Activated T-helper 17 cell treated with anti-CD3 and anti-CD28 coated beads, Interleukin-2, amount 50 U/mL, for 72 hours (primary cell): Measurements from ENCODE around the gene LRFN2. TPM values are rescaled to one million over a fixed set of nuclear protein-coding genes. Genes with fewer than 3 reads are reported as not detected.

Experiments
- ATAC-seq: fragments of 150-1000 bp; cut with Tn5 transposase; replicated peaks from 2 replicates; pipeline ENCODE4 v1.10.0; 2021; ENCODE audit warnings: mild to moderate bottlenecking, moderate library complexity
- H3K27ac Mint-ChIP-seq: one replicate; pipeline ENCODE4 v1.8.0; 2022; ENCODE audit warnings: mixed read lengths
- H3K27me3 Mint-ChIP-seq: one replicate; pipeline ENCODE4 v1.8.0; 2022; ENCODE audit warnings: mixed read lengths
- H3K36me3 Mint-ChIP-seq: one replicate; pipeline ENCODE4 v1.8.0; 2022; ENCODE audit warnings: low read depth, mild to moderate bottlenecking, mixed read lengths
- H3K4me1 Mint-ChIP-seq: one replicate; pipeline ENCODE4 v1.8.0; 2022; ENCODE audit warnings: mixed read lengths
- H3K4me3 Mint-ChIP-seq: one replicate; pipeline ENCODE4 v1.8.0; 2022; ENCODE audit warnings: mild to moderate bottlenecking, mixed read lengths
- H3K9me3 Mint-ChIP-seq: one replicate; pipeline ENCODE4 v1.8.0; 2022; ENCODE audit warnings: mixed read lengths
- total RNA-seq, 2 donors: library from RNA; stranded (reverse); gene quantifications; one replicate each; pipeline ENCODE4 v1.2.3, GENCODE V29; 2022

LRFN2 gene
- total RNA-seq, 2 donors from 2014 or later, result 0.08 TPM; not detected in 1

DNA sequence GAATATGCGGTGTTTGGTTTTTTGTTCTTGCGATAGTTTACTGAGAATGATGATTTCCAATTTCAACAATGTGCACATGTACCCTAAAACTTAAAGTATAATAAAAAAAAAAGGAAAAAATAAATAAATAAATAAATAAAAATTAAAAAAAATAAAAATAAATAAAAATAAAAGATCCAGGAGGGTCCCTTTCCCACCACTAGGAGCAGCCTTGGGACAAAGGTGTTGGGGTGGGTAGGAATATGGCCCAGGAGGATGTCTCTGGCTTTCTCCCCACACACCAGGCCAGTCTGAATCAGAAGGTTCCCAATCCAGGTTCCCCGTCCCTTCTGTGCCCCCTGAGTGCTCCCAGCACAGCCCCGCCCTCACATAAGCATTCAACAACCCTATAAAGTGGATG is 9.5 kb downstream of the LRFN2 start:
- Mint-ChIP-seq H3K36me3 (no peaks in the 10 kb centered on the region), H3K4me3 (no peak overlapping the region), H3K27me3 (no peaks in the 10 kb centered on the region), H3K27ac (no peak overlapping the region), H3K9me3 (no peaks in the 10 kb centered on the region), H3K4me1 (no peaks in the 10 kb centered on the region)
- ATAC-seq, result no peak

DNA sequence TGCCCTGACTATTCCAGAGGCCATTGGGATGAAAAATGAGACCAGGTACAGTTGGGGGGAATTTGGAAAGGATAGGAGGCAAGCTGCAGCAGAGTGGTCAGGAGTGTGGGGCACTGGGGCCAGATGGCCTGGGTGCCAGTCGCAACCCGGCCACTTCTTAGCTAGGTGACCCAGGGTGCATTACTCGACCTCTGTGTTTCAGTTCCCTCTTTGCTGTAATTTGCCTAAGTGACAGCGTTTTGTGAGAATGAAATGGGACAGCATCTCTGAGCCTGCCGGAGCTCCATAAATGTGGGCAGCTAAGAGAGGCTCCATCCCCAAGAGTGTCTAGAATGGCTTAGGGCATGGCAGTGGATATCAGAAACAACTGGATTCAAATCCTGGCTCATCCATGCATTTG is 13.9 kb downstream of the LRFN2 start:
- H3K4me3 Mint-ChIP-seq, result no peak overlapping the region
- H3K4me1 Mint-ChIP-seq, result no peaks in the 10 kb centered on the region
- no peaks in the 10 kb centered on the region for H3K9me3 Mint-ChIP-seq
- ATAC-seq, result no peak
- no peaks in the 10 kb centered on the region for H3K27me3 Mint-ChIP-seq
- H3K36me3 Mint-ChIP-seq, result no peaks in the 10 kb centered on the region
- no peak overlapping the region for H3K27ac Mint-ChIP-seq

DNA sequence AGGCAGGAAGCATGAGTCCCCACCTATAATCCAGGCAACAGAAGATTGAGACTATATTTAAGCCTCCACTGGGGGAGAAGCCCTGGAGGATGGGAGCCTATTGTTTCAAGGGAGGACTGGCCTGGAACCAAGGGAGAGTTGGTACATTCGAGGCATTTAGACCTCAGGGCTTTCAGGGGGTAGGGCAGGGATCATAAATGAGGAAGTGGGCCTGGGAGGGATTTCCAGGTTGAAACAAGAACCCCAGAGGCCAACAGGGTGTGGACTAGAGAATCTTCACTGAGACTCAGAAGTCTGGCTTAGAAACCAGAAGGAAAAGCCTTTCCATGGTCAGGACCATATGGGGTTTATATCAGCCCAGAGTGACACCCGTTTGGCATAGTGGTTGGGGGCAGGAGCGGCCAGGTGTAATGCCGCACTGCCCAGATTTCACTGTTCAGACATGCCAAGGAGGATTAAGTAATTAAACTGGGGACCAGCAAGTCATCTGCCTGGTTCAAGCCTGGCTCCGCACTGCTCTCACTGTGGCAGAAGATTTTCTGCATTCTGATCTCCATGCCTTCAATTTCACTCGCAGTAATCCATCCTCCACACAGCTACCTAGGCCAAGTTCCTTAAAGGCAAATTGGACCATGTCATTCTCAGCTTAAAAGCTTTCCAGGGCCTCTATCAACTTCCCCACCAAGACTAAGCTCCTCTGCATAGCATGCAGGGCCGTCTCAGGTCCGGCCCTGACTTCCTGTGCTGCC is 17.8 kb downstream of the LRFN2 start:
- no peaks in the 10 kb centered on the region for H3K9me3 Mint-ChIP-seq
- no peaks in the 10 kb centered on the region for H3K27me3 Mint-ChIP-seq
- no peak overlapping the region for H3K27ac Mint-ChIP-seq
- H3K36me3 Mint-ChIP-seq, result no peaks in the 10 kb centered on the region
- no peaks in the 10 kb centered on the region for H3K4me1 Mint-ChIP-seq
- no peak overlapping the region for H3K4me3 Mint-ChIP-seq
- no peak for ATAC-seq

DNA sequence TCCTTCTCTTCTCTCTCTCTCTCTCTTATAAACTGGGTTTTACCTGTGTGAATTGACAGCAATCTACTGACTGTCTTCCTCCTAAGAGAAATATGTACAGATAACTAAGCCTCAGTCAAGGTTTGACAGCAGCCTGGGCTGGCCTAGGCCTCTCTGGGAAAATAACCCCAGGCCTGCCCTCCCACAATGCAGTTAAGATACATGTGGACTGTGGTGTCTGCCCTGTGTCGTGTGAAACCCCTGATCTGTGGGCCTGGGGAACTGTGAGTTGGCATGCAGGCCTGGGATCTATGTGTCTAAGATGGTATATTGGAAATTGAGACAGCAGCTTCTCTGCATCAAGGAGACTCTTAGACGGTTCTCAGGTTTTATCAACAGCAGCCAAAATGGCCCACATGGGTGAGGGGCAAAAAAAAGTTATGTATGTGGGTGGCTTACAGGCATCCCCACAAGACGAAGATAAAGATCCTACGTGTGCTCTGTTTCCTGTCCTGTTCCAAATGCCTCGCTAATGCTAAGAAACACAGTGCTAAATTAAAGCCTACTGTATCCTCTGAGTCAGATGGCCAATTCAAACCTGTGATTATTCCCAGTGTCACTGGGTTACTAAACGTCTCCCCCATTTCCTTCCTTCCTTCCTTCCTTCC is 19.0 kb downstream of the LRFN2 start:
- no peak for ATAC-seq
- Mint-ChIP-seq H3K4me1 (no peaks in the 10 kb centered on the region), H3K9me3 (no peaks in the 10 kb centered on the region), H3K36me3 (no peaks in the 10 kb centered on the region), H3K27ac (no peak overlapping the region), H3K27me3 (no peaks in the 10 kb centered on the region), H3K4me3 (no peak overlapping the region)

DNA sequence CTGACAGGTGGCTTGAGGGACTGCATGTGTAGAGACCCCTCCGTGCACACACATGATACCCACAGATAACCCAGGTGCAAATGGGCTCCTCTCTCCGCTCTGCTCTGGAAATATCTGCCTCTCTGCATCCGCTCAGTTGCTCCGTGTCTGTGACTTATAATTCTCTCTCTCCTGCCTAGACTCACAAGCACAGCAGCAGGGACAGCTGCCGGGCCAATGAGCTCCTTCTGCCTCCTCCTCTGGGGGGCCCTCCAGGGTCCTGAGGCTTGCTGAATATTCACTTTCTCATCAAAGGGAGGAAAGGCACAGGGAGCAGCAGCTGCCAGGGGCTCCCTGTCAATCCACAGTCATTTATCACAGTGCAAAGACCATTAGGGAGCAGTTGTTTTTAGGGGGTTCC is 24.1 kb downstream of the LRFN2 start:
- Mint-ChIP-seq H3K4me3 (no peak overlapping the region), H3K27me3 (peaks cover 3% of the 10 kb centered on the region), H3K27ac (no peak overlapping the region), H3K36me3 (no peaks in the 10 kb centered on the region), H3K4me1 (no peaks in the 10 kb centered on the region), H3K9me3 (no peaks in the 10 kb centered on the region)
- no peak for ATAC-seq

DNA sequence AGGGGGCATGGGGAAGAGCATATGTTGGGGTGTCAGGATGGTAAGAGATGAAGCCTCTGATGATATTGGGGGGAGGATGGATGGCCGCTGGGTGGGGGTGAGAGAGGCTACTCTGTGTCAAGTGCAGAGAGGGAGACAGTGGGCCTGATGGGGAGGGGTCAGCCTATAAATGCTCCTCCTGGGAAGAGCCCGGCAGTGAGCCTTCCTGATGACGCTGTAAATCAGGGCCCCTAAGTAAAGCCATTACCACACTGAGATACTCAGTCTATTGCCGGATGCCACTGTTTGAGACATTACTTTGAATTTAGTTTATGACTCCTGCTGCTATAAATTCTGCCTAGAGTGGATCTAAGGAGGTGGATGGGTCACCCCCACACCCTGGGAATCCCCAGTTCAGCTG is 28.1 kb downstream of the LRFN2 start:
- H3K9me3 Mint-ChIP-seq, result no peaks in the 10 kb centered on the region
- H3K4me1 Mint-ChIP-seq, result no peaks in the 10 kb centered on the region
- H3K27me3 Mint-ChIP-seq, result peaks cover 6% of the 10 kb centered on the region
- H3K36me3 Mint-ChIP-seq, result no peaks in the 10 kb centered on the region
- no peak overlapping the region for H3K27ac Mint-ChIP-seq
- no peak overlapping the region for H3K4me3 Mint-ChIP-seq
- ATAC-seq, result no peak

DNA sequence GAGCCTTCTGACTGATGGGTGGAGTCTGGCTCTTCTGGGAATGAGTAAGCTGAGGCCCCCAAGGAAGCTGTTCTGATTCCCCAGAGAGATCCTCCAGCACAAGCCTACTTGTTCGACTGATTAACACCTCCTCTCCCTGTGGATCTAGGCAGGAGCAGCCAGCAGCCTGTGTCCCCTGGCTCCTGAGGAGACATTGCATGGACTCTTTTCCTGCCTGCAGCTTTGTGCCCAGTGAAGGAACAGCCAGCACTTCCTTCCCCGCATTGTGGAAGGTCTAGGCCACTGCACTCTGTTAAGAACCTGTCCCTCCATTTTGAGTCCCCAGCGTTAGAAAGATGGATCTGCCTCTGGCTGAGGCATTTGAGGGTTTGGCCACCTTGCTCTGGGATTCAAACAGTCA is 29.1 kb downstream of the LRFN2 start:
- no peaks in the 10 kb centered on the region for H3K9me3 Mint-ChIP-seq
- no peaks in the 10 kb centered on the region for H3K36me3 Mint-ChIP-seq
- no peak for ATAC-seq
- H3K4me1 Mint-ChIP-seq, result no peaks in the 10 kb centered on the region
- no peak overlapping the region for H3K27ac Mint-ChIP-seq
- H3K27me3 Mint-ChIP-seq, result peaks cover 6% of the 10 kb centered on the region
- H3K4me3 Mint-ChIP-seq, result no peak overlapping the region

DNA sequence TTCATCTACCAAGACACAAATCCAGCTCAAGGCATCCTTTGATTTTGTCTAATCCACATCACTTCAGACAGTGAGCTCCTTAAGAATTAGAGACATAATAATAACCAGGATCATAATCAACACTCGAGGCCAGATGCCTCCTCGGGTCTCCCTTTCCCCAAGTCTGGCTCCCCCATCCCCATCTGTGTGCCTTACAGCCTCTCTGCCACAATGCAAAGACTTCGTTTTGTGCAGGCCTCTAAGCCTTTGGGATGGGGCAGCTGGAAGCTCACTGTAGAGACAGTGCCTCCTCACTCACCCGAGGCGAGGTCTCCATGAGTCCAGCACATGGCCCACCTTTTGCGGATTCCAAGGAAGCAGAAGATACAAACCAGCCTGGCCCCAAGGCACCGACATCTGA is 30.3 kb downstream of the LRFN2 start:
- no peak overlapping the region for H3K27ac Mint-ChIP-seq
- H3K36me3 Mint-ChIP-seq, result no peaks in the 10 kb centered on the region
- no peaks in the 10 kb centered on the region for H3K9me3 Mint-ChIP-seq
- H3K4me3 Mint-ChIP-seq, result no peak overlapping the region
- H3K27me3 Mint-ChIP-seq, result peaks cover 3% of the 10 kb centered on the region
- no peak for ATAC-seq
- H3K4me1 Mint-ChIP-seq, result no peaks in the 10 kb centered on the region

DNA sequence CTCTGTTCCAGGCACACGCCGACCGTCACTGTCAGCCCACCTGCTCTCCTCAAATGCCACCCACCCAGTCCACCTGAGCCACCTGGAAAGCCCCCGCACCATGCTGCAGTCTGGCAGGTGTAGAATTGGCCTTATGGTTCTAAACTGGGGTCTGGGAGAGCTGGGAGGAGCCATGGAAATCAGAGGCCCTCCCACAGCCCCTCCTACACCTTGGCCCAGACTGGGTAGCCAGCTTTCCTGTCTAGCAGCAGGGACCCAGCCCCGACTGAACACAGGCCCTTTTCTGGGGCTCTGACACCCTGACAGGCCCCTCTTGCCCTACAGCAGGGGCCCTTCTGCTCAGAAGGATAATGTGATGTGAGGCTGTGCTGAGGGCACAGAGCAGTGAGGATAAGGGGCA is 31.1 kb downstream of the LRFN2 start:
- H3K27ac Mint-ChIP-seq, result no peak overlapping the region

DNA sequence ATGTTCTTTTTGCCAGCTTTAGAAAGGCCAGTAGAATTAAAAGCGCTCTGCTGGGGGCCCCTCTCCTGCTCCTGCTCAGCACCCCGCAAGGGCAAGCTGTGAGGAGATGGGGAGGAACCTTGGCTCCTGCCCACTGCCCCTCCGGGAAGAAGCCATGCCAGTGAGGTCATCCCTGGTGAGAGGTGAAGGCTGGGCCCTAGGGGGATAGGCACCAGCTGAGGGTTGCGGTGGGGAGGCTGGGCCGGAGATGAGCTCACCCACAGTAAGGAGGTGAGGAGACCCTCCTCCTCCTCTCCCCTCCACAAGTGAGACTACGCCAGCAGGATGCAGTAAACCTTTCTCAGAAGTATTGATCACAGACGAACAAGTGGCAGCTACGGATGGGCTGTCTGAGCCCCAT is 32.1 kb downstream of the LRFN2 start:
- H3K27me3 Mint-ChIP-seq, result peaks cover 3% of the 10 kb centered on the region
- no peak overlapping the region for H3K27ac Mint-ChIP-seq
- no peak overlapping the region for H3K4me3 Mint-ChIP-seq
- ATAC-seq, result no peak
- H3K4me1 Mint-ChIP-seq, result no peaks in the 10 kb centered on the region
- no peaks in the 10 kb centered on the region for H3K36me3 Mint-ChIP-seq
- H3K9me3 Mint-ChIP-seq, result no peaks in the 10 kb centered on the region

More for the DNA sequence above, 31.1 kb downstream of the LRFN2 start:
- no peaks in the 10 kb centered on the region for H3K9me3 Mint-ChIP-seq
- H3K4me3 Mint-ChIP-seq, result no peak overlapping the region
- no peaks in the 10 kb centered on the region for H3K4me1 Mint-ChIP-seq
- H3K36me3 Mint-ChIP-seq, result no peaks in the 10 kb centered on the region
- peaks cover 3% of the 10 kb centered on the region for H3K27me3 Mint-ChIP-seq
- no peak for ATAC-seq

DNA sequence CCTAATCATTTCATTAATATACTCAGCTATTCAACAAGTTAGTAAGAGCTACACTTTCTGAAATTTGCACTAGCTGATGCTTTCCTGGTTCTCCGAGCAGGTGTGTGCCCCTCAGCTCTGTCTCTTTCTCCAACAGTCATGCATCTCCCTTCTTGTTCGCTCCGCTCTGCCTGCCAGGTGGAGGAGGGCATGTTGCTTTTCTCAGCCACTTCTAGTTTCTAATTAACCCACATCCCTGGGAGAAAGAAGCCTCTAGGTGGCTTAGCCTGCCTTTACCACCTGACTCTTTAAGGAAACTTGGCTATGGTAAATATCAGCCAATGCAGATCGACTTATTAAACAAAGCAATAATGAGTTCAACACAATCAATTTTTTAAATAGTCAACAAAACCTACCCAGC is 34.2 kb downstream of the LRFN2 start:
- H3K4me1 Mint-ChIP-seq, result no peaks in the 10 kb centered on the region
- no peaks in the 10 kb centered on the region for H3K9me3 Mint-ChIP-seq
- H3K27me3 Mint-ChIP-seq, result peaks cover 3% of the 10 kb centered on the region
- H3K4me3 Mint-ChIP-seq, result no peak overlapping the region
- no peak for ATAC-seq
- H3K36me3 Mint-ChIP-seq, result no peaks in the 10 kb centered on the region
- no peak overlapping the region for H3K27ac Mint-ChIP-seq

DNA sequence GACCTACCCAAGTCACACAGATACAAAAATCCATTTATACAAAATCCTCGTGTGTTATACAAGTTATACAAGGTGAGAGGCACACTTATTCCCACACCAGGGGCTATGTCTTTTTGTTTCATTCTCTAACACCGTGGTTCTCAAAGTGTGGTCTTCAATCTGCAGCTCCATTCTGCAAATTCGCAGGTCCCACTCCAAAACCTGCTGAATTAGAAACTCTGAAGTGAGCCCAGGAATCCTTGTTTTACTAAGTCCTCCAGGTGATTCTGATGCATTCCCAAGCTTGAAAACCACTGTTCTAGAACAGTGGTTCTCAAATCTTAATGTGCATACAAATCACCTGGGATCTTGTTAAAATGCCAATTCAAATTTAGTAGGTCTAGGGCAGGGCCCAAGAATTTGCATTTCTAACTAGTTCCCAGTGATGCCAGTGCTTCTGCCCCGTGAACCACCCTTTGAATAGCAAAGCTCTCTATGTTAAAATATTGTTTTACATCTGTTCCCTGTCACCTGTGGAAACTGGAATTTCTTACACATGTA is 35.1 kb downstream of the LRFN2 start:
- ATAC-seq, result no peak
- H3K4me3 Mint-ChIP-seq, result no peak overlapping the region
- no peaks in the 10 kb centered on the region for H3K9me3 Mint-ChIP-seq
- no peaks in the 10 kb centered on the region for H3K4me1 Mint-ChIP-seq
- no peaks in the 10 kb centered on the region for H3K36me3 Mint-ChIP-seq
- peaks cover 3% of the 10 kb centered on the region for H3K27me3 Mint-ChIP-seq
- no peak overlapping the region for H3K27ac Mint-ChIP-seq

DNA sequence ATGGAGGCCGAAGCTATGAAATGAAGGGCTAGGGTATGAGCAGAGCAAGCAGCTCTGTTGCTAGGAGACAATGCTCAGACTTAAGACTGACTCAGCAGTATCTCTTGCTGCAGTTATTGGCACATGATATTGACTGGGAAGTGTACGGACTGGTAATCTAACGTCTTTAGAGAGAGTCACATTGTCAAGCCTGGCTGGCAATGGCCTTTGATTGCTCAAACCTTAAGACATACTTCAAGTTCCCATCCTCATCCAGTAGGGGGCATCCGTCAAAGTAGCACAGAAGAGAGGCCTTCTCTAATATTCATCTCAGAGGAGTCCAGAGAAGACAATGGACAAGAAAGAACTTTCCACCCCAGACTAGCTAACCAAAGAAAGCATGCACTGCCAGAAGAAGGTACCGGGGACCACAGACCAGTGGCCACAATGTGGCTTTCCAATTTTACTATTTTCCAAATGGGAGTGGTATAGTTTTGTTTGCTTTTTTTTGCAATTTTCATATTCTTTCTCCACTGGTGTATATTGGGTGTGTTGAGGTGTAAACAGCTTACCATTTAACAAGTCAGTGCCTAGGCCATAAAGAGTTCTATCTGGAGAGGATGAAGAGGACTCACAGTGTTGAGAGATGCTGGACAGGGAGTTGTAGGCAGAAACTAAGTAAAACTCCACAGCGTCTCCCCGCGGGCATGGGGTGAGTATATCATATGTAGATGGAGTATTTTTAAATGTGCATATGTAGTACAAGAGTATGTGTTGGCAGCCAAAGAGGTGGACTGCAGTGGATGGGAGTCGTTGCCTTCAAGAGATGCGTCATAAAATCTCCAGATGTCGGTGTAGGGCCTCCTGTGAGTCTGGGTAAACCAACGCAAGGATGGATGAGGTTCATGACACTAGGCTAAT is 36.7 kb downstream of the LRFN2 start:
- Mint-ChIP-seq H3K27me3 (peaks cover 2% of the 10 kb centered on the region), H3K27ac (no peak overlapping the region), H3K9me3 (no peaks in the 10 kb centered on the region), H3K4me1 (no peaks in the 10 kb centered on the region), H3K4me3 (no peak overlapping the region), H3K36me3 (no peaks in the 10 kb centered on the region)
- ATAC-seq, result no peak

DNA sequence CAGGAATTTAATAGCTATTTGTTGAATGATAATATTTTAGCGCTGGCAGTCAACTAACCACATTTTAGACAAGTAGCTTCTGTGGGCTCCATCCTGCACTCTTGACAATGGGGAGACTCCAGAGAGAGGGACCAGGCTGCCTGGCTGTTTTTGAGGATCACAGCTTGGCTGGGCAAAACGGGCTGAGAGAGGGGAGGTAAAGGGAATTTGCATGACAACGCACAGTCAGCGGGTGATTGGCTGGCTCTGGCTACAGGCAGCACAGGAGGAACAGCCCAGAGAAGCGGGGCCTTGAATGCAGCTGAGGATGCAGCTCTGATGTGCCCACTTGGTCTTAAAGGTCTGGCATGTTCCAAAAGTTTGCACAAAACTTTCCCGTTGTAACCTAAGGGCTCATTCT is 41.2 kb downstream of the LRFN2 start:
- no peak for ATAC-seq
- no peak overlapping the region for H3K27ac Mint-ChIP-seq
- no peak overlapping the region for H3K4me3 Mint-ChIP-seq
- no peaks in the 10 kb centered on the region for H3K36me3 Mint-ChIP-seq
- H3K27me3 Mint-ChIP-seq, result peaks cover 4% of the 10 kb centered on the region
- H3K9me3 Mint-ChIP-seq, result no peaks in the 10 kb centered on the region
- H3K4me1 Mint-ChIP-seq, result no peaks in the 10 kb centered on the region
